HG03064 (cell line): ENCODE measurements around the gene RAB17.
"Not testable (repeated sequence)": the region's sequence is repeated elsewhere in the genome, so short reads cannot be mapped to it uniquely, and the experiment has no call there.

Source experiments
- ATAC-seq: cut with Tn5 transposase; IDR thresholded peaks from one replicate; pipeline ENCODE4 v1.9.1; 2021; ENCODE audit warnings: low read depth; ENCODE audit not compliant: unreplicated experiment

The RAB17 gene

DNA sequence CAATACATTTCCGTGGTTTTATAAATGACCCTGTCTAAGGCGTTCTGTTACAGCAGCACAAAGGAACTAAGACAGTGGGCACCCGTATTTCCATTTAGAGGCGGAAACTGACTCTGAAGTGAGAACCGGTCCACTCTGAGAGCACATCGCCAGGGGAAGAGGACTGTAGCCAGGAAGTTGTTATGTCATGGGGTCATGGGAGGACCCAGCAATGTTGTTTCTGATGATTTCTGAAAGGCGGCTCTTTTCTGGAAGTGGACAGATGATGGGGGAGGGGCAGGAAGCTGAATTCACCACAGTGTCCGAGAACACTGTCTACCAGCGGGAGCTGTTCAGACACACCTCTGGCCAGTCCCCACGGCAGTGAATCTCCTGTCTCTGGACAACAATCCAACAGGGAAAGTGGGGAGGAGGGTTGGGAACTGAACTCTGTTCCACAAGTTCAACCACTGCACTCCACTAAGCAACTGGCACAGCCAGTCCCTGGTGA, 34.7 kb upstream of the RAB17 start:
- ATAC-seq: no peak

- ATAC-seq: no peak
These were observed 34.0 kb upstream of the RAB17 start for GRCh38 chr2:237624565-237624964.

- ATAC-seq: no peak
These were observed 33.2 kb upstream of the RAB17 start for GRCh38 chr2:237623428-237624403.

GRCh38 chr2:237618449-237618848, 27.9 kb upstream of the RAB17 start:
- no peak for ATAC-seq

GRCh38 chr2:237617587-237617982, 27.1 kb upstream of the RAB17 start:
- no peak for ATAC-seq

DNA sequence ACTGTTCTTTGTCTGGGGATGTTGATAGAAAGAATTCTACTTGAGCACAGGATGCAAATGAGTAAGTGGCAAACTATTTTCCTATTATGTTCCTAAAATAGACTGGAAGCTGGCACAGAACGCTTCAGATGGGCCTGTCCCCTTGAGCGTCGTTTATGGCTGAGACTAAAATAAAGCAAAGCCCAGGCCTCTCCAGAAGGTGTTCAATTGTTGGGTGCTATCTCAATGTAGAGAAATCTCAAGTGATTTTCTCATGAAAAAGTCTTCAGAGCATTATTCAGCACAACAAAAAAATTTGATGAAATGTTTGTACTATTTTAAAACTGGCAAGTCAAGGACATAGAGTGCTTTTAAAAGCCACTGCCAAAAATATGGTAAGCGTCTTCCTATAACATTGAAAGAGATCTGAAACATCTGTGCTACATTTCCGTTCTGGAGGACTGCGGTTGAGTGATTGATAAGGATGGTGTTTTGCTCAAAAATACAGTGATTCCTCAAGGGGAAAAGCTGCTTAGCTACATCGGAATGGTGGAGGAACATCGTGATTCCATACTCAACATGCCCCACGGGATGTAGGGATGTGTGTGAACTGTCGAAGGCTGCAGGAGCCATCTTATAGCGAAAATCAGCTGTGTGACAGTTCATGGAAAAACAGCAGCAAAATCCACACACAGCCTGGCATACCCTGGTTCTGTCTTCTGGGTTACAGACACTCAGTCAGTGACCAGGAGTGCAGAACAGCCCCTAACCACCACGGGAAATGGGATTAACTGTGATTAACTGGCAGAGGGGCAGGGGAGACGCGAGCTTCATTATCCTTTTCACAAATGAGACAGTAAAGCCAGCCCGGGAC, 26.4 kb upstream of the RAB17 start:
- ATAC-seq: no peak

DNA sequence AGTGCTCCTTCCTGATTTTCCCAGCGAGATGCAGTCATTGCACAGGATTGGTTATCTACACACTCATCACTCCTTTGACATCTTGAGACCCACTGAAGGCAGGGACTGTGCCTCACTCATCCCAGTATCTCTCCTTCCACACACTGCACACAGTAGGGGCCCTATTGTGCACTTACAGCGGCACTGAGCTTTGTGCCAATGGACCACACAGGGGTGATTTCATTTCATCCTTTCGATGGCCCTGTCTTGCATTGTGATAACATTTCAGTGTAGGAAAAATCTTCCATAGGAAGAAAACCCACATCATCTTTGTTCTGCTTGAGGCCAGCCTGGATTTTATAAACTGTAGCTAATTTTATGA, 25.8 kb upstream of the RAB17 start:
- ATAC-seq: no peak

GRCh38 chr2:237615631-237616249, 25.2 kb upstream of the RAB17 start:
- ATAC-seq: no peak

DNA sequence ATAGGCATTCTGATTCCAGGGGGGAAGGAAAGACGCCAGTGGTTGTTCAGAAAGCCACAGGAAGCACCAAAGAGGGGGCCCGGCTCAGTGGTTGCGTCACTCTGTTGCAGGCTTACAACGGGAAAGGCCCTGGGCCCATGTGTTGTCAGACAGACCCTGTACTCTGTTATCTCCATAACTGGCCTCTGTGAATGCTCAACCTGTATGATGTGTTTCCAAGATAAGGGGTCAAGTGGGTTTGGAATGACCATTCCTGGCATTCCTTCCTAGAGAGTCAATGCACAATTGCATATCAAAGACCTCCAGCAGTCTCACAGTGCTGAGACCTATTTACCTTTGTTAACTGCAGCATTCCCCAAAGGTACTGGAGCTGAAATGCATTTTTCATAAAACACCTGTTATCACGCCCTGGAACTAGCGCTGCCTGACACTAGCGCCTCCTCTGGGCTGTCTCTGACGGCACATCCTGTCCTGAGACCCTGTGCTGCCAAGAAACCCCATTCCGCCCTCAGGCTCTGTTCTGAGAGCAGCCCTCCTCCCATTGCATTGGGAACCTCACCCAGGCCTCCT, 23.7 kb upstream of the RAB17 start:
- ATAC-seq: no peak

DNA sequence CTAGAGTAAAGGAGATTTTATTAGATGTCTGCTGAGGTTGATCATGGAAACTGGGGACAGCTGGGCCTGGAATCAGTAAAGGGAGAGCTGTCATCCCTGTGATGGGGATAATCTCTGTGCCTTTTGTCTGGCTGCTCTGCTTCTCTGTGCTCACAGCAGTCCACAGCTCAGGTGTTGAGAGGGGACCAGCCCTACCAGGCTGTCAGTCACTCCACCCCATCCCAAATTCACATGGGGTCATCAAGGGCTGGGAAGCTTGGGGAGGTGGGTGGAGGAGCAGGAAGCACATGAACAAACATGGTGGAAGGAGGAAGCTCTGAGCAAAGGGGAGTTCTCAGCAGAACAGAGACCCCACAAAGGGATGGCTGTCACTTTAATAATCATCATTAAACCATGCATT, 23.1 kb upstream of the RAB17 start:
- ATAC-seq: no peak

DNA sequence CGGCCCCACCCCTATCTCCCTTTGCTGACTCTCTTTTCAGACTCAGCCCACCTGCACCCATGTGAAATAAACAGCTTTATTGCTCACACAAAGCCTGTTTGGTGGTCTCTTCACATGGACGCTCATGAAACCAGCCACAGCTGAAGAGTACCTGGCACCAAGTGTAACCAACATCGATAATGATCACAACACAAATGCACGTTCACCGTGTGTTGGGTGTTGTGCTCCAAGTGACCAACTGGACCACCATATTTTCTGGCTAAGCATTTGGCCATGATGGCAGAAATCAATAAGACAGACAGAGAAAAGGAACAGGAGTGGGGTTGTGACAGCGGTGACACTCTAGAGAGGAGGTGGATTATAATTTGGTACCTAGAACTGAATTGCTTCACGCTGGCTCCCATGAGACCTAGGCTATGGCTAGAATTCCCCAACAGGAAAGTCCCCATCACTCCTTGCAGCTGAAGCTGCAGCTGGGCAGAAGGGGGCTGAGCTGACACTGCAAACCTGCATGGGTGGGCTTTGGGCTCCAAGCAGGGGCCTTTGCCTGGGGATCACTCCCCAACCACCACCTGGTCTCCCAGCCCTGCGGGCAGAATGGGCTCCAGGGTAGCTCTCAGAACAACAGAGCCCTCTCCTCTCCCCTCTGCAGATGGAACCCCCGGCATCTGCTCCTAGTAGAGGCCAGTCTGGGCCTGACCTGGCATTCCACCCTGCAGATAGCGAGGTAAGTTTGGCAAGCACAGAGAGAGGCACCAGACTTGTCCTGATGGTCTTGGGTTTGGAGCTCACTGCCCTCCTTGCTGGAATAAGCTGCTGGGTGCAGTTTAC, 22.2 kb upstream of the RAB17 start:
- ATAC-seq: no peak

DNA sequence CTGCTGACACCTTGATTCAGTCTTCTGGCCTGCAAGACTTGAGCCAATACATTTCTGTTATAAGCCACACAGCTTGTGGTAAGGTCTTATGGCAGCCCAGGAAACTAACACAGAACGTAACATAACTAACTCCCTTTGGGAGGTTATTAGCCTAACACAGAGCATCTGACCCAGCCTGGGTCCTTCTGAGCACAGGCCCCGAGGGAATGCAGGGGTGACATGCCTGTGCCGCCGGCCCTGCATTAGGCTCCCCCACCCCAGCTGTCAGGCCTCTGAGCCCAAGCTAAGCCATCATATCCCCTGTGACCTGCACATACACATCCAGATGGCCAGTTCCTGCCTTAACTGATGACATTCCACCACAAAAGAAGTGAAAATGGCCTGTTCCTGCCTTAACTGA, 16.0 kb upstream of the RAB17 start:
- ATAC-seq: not testable (repeated sequence)

DNA sequence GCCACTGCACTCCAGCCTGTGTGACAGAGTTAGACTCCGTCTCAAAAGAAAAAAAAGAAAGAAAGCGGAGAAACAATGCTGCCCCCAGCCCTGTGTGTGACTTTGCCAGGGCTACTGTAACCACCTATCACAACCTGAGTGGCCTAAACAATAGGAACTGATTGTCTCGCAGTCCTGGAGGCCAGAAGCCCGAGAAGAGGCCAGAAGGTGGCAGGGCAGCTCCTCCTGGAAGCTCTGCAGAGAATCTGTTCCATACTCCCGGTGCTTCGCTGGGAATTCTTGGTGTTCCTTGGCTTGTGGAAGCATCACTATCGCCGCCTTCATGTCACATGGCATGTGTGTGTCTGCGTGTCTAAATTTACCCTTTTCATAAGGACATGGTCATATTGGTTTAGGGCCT, 14.4 kb upstream of the RAB17 start:
- no peak for ATAC-seq

GRCh38 chr2:237604391-237604790, 13.9 kb upstream of the RAB17 start:
- no peak for ATAC-seq

DNA sequence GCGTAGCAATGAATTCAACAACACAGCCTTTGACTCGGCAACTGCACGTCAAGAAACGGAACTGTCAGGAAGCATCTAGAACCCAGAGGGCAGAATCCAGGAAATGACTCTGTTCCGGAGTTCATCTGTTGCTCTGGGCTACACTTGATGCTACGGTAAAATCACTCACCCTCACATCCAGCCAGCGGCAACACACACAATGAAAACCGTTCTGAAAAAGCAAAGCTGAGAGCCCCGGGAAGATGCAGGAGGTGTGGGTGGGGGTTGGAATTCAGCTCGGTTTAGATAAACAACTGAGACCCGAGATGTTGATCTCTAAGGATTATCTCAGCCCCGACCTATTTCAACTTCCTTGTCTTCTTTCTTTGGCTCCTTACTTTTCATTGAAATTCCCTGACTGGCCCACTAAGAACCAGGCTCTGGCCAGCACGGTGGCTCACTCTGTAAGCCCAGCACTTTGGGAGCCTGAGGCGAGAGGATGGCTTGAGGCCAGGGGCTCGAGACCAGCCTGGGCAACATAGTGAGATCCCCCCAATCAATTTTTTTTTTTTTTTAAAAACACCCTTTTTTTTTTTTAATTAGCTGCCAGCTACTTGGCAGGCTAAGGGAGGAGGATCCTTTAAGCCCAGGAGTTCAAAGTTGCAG, 13.3 kb upstream of the RAB17 start:
- peak; percentile 55 for ATAC-seq

DNA sequence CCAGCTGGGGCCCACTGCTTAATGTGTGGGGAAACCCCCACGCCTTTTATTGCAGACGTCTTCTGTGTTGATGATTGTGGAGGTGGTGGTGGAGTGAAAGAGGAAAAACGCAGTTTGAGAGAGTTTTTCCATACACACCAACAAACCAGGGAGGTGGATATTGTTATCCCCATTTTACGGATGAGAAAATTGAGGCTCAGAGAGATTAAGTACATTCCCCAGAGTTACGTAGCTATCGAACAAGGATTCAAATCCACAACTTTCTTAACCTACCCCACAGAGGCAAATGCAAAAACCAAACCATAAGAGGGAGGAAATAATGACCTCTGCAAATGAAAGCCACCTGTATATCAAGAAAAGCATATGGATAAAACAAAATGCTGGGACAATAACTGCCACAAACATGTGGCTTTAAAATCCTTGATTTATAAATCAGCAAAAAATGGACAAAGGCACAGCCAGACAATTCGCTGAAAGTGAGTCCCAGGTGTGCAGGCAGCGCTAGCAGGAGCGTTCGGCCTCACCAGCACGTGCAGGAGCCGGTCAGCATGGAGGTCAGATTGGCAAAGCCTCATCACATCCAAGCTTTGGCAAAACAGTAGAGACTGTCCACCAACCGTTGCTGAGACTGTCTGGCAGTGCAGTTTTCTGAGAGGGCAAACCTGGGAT, 12.6 kb upstream of the RAB17 start:
- ATAC-seq: no peak

DNA sequence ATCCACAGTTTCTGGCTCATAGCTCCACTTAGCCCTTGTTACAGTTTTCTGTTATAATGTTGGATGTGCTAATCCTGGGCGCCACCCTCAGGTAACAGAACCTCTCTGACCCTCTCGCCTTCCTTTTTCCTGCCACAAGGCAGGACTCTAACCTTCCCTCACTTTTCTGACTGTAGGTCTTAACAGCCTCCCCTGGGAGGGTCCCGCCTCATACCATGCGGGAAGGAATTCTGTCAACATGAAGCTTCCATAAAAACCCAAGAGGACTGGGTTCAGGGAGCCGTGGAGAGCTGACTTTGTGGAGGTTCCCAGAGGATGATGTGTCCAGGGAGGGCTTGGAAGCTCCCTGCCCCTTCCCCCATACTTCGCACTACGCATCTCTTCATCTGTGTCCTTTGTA, 11.9 kb upstream of the RAB17 start:
- no peak for ATAC-seq

DNA sequence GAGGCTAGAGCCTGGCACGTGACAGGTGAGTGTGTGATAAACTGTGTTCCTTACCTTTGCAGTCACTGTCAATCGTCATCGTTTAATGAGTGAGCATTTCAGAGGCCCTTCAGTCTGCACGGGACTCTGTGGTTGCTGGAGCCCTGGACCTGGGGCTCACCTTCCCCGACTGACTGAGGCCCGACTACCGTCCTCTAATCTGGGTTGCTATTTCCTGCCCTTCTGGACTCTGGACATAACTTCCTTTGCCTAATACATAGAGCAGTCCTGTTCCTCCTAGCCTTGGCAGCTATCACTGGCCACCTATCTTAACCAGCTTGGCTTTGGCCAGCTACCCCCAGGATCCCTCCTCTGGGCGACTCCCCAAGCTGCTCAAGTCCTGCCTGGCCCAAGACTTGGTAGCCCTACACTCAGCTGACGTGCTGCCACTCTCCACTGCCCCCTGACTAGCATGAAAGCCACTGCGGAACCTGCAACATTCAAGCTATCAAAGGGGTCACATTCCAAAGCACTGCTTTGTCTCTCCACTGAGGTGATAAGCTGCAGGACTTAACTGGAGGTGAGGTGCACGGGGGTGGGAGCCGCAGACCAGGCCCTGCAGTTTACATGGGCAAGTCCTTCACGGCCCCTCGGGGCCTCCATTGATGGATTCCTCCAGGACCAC, 11.1 kb upstream of the RAB17 start:
- ATAC-seq: no peak
